ENCODE results near the gene DUSP3. TPM values are rescaled to one million over a fixed set of nuclear protein-coding genes. Genes with fewer than 3 reads are reported as not detected.

The DUSP3 gene
- total RNA-seq, 1 experiment from 2014 or later, result 55.6 TPM

DNA sequence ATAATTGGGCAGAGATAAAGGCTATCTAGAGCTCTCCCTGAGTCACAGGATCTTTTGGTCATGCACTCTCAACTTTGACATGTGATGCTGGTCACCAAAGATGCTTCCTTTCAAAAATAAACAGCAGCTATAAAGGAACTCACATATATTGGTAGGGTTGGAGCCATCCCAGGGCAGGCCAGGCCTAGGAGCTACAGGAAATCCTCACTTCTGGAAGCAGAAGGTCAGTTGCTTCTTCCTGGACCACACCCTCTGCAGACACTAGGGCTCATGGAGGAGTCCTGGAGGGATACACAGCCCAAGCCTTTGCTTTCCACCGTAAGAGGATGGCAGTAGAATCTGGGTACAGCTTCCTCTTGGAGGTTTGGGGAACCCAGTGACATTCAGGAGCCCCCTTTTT is 44.8 kb downstream of the DUSP3 start:
- peak; percentile 19 for DNase-seq (ENCODE audit: low read depth)

DNA sequence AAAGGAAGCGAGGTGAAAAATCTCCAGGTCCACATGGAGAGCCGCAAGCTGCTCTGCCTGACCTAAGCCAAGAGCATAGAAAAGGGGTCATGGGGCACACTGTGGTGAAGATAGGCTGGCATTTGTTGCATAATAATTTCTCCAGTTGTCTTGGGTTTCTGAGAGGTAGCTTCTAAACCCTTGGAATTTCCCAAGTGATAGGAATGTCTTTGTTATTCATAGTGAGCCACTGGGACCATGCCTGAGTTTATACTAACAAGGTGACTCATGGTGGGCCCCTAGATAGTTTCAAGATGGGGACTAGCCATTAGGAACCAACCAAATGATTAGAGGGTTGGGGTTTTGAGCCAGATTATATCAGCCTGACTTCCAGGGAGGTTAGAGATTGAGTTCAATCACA is 45.8 kb downstream of the DUSP3 start:
- peak; percentile 94 for DNase-seq (ENCODE audit: low read depth)

DNA sequence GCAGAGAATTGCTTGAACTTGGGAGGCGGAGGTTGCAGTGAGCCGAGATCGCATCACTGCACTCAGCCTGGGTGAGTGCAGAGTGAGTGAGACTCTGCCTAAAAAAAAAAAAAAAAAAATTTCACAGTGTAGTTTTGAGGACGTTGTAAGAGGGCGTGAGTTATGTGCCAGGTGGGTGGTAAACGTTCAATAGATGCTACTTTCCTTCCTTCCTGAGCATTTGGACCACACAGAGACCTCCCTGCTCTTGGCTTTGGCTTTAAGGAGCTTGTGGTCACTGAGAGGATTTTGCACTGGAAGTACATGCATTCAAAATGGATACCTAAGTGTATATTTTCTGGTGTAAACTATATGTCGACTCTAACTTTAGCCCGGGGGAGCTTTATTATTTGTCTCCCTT is 50.7 kb downstream of the DUSP3 start:
- no peak for DNase-seq (ENCODE audit: low read depth)

DNA sequence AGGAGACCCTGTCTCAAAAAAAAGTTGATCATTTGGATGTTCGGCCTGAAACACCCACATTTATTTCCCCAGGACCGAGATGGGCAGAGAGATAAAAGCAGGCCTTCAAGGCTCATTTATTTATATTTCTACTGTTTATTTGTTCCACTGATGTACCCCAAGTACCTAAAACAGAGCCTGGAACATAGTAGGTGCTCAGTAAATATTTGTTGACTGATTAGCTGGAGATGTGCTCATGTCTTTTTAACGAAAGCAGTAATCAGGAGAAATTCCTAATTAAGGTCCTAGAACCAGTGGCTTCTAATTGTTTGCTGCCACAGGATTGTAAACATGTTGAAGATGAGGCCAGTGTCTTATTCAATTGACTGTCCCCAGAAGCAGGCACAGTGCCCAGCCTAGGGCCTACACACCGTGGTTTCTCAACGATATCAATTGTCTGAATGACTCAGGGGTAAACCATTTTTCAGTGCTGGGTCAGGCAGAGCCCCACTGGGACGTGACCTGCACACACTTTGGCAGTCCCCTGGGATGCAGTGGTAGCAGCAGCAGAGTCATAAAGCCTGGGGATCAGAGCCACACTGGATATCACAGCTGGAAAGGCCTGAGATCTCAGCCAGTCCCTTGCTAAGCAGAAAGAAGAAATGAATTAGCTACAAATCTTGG is 54.9 kb downstream of the DUSP3 start:
- peak; percentile 93 for DNase-seq (ENCODE audit: low read depth)

DNA sequence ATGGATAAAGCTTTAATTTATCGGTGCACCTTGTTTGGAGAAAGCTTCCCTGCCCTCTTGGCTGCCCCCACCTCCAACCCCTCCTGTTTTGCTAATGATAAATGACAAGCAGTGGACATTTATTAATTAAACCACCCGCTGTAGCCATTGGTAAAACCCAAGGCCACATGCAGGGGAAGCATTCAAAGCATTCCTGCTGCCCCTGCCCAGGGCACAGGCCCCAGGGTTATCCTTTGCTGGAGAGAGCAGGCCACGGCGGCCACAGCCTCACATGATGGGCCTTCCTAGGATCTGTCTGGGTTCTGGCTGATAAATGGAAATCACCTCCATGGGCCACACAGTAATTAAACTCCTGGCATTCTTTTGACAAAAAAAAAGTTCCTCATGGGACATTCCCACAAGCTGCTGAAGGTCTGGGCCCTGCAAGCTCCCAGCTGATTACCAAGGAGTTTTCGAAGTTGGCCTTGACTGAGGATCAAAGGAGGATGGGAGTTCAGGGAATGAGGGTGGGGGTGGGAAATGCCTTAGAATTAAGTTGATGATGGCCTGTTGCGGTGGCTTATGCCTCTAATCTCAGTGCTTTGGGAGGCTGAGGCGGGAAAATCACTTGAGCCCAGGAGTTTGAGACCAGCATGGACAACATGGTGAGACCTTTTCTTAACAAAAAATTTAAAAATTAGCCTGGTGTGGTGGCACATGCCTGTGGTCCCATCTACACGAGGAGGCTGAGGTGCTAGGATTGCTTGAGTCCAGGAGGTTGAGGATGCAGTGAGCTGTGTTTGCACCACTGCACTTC is 55.7 kb downstream of the DUSP3 start:
- no peak for DNase-seq (ENCODE audit: low read depth)

DNA sequence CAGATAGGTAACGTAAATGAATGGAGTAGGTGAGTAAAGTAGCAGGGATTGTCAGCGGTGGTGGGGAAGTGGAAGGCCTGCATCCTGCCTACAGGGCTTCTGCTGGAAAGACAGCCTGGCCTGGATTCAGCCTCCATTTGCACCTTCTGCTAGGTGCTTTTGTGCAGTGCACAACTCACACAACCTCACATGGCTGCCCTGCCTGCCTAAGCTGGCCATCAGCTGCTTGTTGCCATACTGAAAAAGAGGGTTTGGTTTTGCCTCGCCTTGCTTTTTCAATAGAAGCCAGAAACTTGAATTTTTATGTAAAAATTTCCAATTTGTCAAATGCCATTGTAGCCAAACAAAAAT is 56.5 kb downstream of the DUSP3 start:
- DNase-seq (ENCODE audit: low read depth), result no peak

DNA sequence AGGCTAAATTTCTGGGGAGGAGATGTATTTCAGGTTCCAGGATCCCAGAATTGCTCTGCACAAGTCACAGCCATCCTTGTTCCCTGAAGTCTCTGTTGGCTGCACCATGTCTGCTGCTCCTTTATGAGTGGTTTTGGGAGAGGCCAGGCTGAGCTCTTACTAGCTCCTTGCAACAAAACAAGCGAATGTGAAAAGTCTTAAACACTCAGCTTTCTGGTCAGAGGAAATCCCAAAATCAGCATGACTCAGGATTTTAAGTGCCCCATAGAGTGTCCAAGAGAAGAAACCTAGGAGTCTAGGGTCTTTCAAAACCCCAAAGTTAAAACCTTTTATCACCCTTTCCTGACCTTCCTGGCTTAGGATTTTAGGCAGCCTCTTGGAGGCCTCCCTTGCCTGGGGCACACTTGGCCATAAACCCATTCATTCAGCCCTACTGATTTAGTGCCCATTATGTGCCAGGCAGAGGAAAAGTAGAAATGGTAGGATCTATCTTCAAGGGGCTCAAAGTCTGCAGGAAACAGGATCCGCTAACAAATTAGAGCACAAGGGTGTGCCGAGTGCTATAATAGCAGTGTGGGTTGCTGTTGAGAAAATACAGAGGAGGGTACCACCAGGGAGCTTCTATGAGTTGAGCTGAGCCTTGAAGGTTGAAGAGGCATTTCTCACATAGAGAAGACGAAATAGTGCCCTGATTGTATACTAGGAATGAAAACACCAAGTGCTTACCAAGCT is 57.1 kb downstream of the DUSP3 start:
- peak; percentile 32 for DNase-seq (ENCODE audit: low read depth)

DNA sequence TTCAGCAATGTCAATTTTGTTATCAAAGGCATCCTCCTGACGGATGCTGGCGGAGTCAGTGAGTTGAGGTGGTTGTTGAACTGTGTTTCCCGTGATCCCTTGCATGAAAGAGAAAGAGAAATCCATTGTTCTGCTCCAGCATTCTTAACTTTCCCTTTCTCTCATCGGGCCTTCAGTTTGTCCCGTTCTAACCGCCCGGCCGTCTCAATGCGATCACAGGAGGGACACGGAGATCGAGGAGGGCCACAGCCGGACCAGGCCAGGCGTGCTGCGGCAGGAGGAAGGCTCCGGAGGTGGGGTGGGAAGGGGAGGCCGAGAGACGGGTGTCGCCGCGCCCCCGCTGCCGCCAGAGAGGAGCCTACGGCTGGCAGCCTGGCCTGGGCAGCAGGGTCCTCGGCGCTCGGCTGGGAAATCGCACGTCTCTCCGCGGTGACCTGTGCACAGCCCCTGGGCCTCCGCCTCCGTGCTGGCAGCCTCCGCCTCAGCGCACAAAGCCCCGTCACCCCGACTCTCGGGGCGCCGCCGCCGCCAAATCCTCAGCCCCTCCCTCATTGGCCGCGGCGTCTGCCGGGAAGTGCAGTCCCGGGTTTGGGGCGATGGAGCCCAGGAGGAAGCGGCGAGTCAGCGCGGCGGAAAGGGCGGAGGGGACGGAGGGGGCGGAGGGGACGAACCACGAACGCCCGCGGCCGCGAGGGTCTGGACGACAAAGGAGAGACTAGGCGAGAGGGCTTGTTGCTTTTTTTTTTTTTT is 58.3 kb downstream of the DUSP3 start:
- DNase-seq (ENCODE audit: low read depth), result peak; percentile 55

DNA sequence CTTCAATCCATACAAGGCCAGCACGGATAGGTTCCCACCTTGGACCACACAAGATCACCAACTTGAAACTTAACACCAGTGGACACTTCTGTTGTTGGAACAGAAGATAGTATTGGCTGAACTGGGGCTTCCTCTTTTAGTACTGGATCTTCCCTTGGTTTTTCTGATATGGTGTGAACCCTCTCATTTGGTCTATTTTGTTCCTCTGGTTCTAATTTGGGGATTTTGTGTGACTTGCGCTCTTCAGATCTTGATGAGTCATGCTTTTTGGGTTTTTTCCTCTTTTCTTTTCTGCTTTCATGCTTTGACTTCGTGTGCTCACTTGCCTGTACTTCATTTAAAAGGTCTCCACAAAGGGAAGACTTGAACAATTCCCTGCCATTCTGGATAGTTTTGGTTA is 59.2 kb downstream of the DUSP3 start:
- no peak for DNase-seq (ENCODE audit: low read depth)

DNA sequence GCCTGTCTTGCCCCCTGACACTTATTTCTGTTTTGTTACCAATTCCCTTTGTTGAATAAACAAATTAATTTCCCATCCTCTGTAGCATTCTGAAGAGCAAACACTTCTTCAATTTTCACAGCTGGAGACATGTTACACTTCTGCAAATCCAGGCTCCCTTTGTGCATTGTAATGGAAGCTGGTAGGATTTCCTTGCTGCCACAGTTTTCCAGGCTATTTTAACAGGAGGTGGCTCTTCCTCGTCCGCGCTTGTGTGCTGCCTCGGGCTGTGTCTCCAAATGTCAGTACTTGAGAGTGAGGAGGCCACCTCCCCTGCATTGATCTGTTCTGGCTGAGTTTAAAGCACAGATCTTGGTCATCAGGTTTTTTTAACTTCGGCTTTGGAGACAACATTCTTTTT is 60.2 kb downstream of the DUSP3 start:
- DNase-seq (ENCODE audit: low read depth), result no peak

DNA sequence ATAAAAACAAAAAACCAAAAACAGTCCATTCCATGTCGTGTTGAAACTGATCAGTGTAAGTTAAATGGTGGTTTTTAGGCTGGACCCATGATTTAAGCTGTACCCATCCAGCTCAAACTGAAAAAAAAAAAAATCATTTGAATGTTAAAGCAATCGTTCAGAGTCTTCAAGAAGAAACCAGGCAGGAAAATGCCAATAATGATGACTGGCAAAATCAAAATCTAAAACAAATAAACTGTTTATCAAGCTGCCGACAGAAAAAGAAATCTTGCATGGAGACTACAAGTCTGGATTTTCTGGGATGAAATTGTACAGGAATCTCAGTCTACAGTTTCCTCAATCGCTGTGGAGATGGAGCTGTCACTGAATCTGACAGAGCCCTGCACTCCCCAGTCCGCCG is 60.9 kb downstream of the DUSP3 start:
- DNase-seq (ENCODE audit: low read depth), result no peak

Other genes with a start within 250 kb of the DUSP3 start
- gene ETV4, start 232.6 kb downstream of the DUSP3 start, total RNA-seq (2014; rRNA removed), result 34.5 and 49.8 TPM in 2 replicates
- not detected in 2 replicates for gene MEOX1, start 117.1 kb downstream of the DUSP3 start, total RNA-seq (2014; rRNA removed)
- not detected in 2 replicates for gene SOST, start 20.2 kb downstream of the DUSP3 start, total RNA-seq (2014; rRNA removed)
- under 0.01 and 0.06 TPM in 2 replicates for gene CFAP97D1, start 1.5 kb upstream of the DUSP3 start, total RNA-seq (2014; rRNA removed)
- 4.1 and 6.7 TPM in 2 replicates for gene MPP3, start 54.2 kb upstream of the DUSP3 start, total RNA-seq (2014; rRNA removed)
- gene CD300LG, start 68.2 kb upstream of the DUSP3 start, total RNA-seq (2014; rRNA removed), result not detected in 2 replicates
- 3.4 and 11.3 TPM in 2 replicates for gene MPP2, start 128.6 kb upstream of the DUSP3 start, total RNA-seq (2014; rRNA removed)
- not detected in 2 replicates for gene PPY, start 163.5 kb upstream of the DUSP3 start, total RNA-seq (2014; rRNA removed)
- not detected in 2 replicates for gene PYY, start 175.0 kb upstream of the DUSP3 start, total RNA-seq (2014; rRNA removed)
- gene NAGS, start 225.6 kb upstream of the DUSP3 start, total RNA-seq (2014; rRNA removed), result 1.5 and 1.6 TPM in 2 replicates
- gene TMEM101, start 236.0 kb upstream of the DUSP3 start, total RNA-seq (2014; rRNA removed), result 38.1 and 44.7 TPM in 2 replicates